SK-N-SH (cell line): ENCODE data around the gene RPRM. TPM values are rescaled to one million over a fixed set of nuclear protein-coding genes. Genes with fewer than 3 reads are reported as not detected.

Experiments used
- CTCF ChIA-PET: fragments of 300-600, 350-600 bp; formaldehyde crosslinking; extraction: SDS; loops from one replicate; lab custom pipeline; 2021; lab: Yijun Ruan, JAX
- POLR2A ChIA-PET: fragments of 350-600 bp; sonication (Branson Sonifier 250); formaldehyde crosslinking; extraction: SDS; loops from one replicate; lab custom pipeline; 2020; ENCODE audit warnings: antibody characterized with exemption, inconsistent platforms; lab: Yijun Ruan, JAX
- DNase-seq: peaks from one replicate; pipeline ENCODE4 v3.0.0; 2012
- H2AFZ ChIP-seq: fragments of 200-600 bp; sonication (generic); 2 replicates; pipeline ENCODE4 v1.8.1; 2016; ENCODE audit warnings: antibody characterized with exemption, mild to moderate bottlenecking, low read depth
- H3F3A ChIP-seq: fragments of 200-600 bp; sonication (generic); replicated peaks from 2 replicates; pipeline ENCODE3; 2016; ENCODE audit warnings: antibody characterized with exemption, mild to moderate bottlenecking; ENCODE audit not compliant: insufficient read depth
- H3K27ac ChIP-seq, 2 experiments: fragments of 200-500 bp in 1 of 2; fragments of 200-600 bp in 1 of 2; sonication (Bioruptor generic) in 1 of 2; sonication (generic), shearing (Covaris generic) in 1 of 2; 2 replicates each; pipeline versions ENCODE4 v1.5.1 to v1.6.1; 2014 to 2016; ENCODE audit warnings: low read depth in 2 of 2, inconsistent platforms in 1 of 2, low read length in 1 of 2, mild to moderate bottlenecking in 1 of 2, mixed read lengths in 1 of 2
- H3K27me3 ChIP-seq: fragments of 200-600 bp; sonication (generic), shearing (Covaris generic); 2 replicates; pipeline ENCODE4 v1.6.1; 2016; ENCODE audit warnings: mixed run types; ENCODE audit not compliant: insufficient read depth
- H3K36me3 ChIP-seq, 2 experiments: fragments of 200-500 bp in 1 of 2; fragments of 200-600 bp in 1 of 2; sonication (Bioruptor generic) in 1 of 2; sonication (generic) in 1 of 2; replicated peaks in 1 of 2; 2 replicates each; pipeline versions ENCODE3 to v1.5.1; 2014 to 2016; ENCODE audit warnings: low read length in 1 of 2, mild to moderate bottlenecking in 1 of 2; ENCODE audit not compliant: insufficient read depth in 2 of 2, control insufficient read depth in 1 of 2
- H3K4me1 ChIP-seq, 2 experiments: fragments of 200-500 bp in 1 of 2; fragments of 200-600 bp in 1 of 2; sonication (Bioruptor generic) in 1 of 2; sonication (generic), shearing (Covaris generic) in 1 of 2; 2 replicates each; pipeline versions ENCODE4 v1.5.1 to v1.6.1; 2014 to 2016; ENCODE audit warnings: low read depth in 1 of 2, low read length in 1 of 2, mixed run types in 1 of 2; ENCODE audit not compliant: insufficient read depth in 2 of 2, control insufficient read depth in 1 of 2
- H3K4me2 ChIP-seq: fragments of 200-600 bp; sonication (generic), shearing (Covaris generic); 2 replicates; pipeline ENCODE4 v1.6.1; 2017; ENCODE audit warnings: mixed run types
- H3K4me3 ChIP-seq, 2 experiments: fragments of 200-500 bp in 1 of 2; fragments of 200-600 bp in 1 of 2; sonication (Bioruptor generic) in 1 of 2; sonication (generic), shearing (Covaris generic) in 1 of 2; 2 replicates each; pipeline versions ENCODE4 v1.5.1 to v1.8.1; 2014 to 2016; ENCODE audit warnings: low read depth in 2 of 2, inconsistent platforms in 1 of 2, low read length in 1 of 2, mild to moderate bottlenecking in 1 of 2, mixed read lengths in 1 of 2, moderate library complexity in 1 of 2
- H3K79me2 ChIP-seq: fragments of 200-600 bp; sonication (generic); 2 replicates; pipeline ENCODE4 v1.8.1; 2017; ENCODE audit warnings: mild to moderate bottlenecking; ENCODE audit not compliant: insufficient read depth
- H3K9ac ChIP-seq: fragments of 200-600 bp; sonication (generic); 2 replicates; pipeline ENCODE4 v1.6.1; 2017; ENCODE audit warnings: mixed run types
- H3K9me2 ChIP-seq: fragments of 200-600 bp; sonication (generic); 2 replicates; pipeline ENCODE4 v1.6.1; 2017; ENCODE audit warnings: mixed run types
- H3K9me3 ChIP-seq: fragments of 200-600 bp; sonication (generic); 2 replicates; pipeline ENCODE4 v1.6.1; 2017; ENCODE audit warnings: mixed run types, mild to moderate bottlenecking, moderate library complexity
- H4K20me1 ChIP-seq: fragments of 200-600 bp; sonication (generic); 2 replicates; pipeline ENCODE4 v1.6.1; 2017; ENCODE audit warnings: mild to moderate bottlenecking, mixed run types; ENCODE audit not compliant: insufficient read depth
- EP300 ChIP-seq, 2 experiments: IDR thresholded peaks; 2 replicates each; pipeline versions ENCODE4 v1.4.0 to v1.6.1; 2012; ENCODE audit warnings: borderline replicate concordance in 1 of 2, low read depth in 1 of 2, low read length in 1 of 2
- EZH2phosphoT487 ChIP-seq: fragments of 200-600 bp; sonication (generic); IDR thresholded peaks from 2 replicates; pipeline ENCODE4 v1.6.1; 2017; ENCODE audit warnings: low read depth, mixed run types, mild to moderate bottlenecking, antibody characterized with exemption, moderate library complexity, borderline replicate concordance
- FOSL2 ChIP-seq: IDR thresholded peaks from 2 replicates; pipeline ENCODE4 v1.4.0; 2012; ENCODE audit warnings: low read depth, mild to moderate bottlenecking, moderate library complexity, borderline replicate concordance
- FOXJ3 ChIP-seq: sonication (generic); formaldehyde crosslinking; IDR thresholded peaks from 2 replicates; pipeline ENCODE4 v1.5.1; 2020; ENCODE audit warnings: mild to moderate bottlenecking, missing genetic modification reagents
- JUND ChIP-seq: IDR thresholded peaks from 2 replicates; pipeline ENCODE4 v1.4.0; 2012
- MXI1 ChIP-seq: IDR thresholded peaks from 2 replicates; pipeline ENCODE4 v1.6.1; 2012; ENCODE audit warnings: mild to moderate bottlenecking, low read depth, low read length, improper control_type of control experiment
- NFIC ChIP-seq: IDR thresholded peaks from 2 replicates; pipeline ENCODE4 v1.4.0; 2012; ENCODE audit warnings: borderline replicate concordance
- RAD21 ChIP-seq: IDR thresholded peaks from 2 replicates; pipeline ENCODE4 v1.6.1; 2012; ENCODE audit warnings: mild to moderate bottlenecking, low read length
- RCOR1 ChIP-seq: fragments of 150-350 bp; IDR thresholded peaks from 2 replicates; pipeline ENCODE4 v1.6.1; 2017; ENCODE audit warnings: antibody characterized with exemption, low read length
- SIN3A ChIP-seq: IDR thresholded peaks from 2 replicates; pipeline ENCODE4 v1.6.1; 2012; ENCODE audit warnings: low read depth, mild to moderate bottlenecking, low read length, moderate library complexity, borderline replicate concordance
- TAF1 ChIP-seq: IDR thresholded peaks from 2 replicates; pipeline ENCODE4 v1.6.1; 2012; ENCODE audit warnings: low read depth, mild to moderate bottlenecking, low read length, moderate library complexity, borderline replicate concordance
- TCF12 ChIP-seq: IDR thresholded peaks from 2 replicates; pipeline ENCODE4 v1.4.0; 2012
- TEAD4 ChIP-seq: IDR thresholded peaks from 2 replicates; pipeline ENCODE4 v1.4.0; 2012; ENCODE audit warnings: mild to moderate bottlenecking, borderline replicate concordance; ENCODE audit not compliant: insufficient read depth
- WGBS: methylation state at CpG from one replicate; pipeline ENCODE4 v1.1.6; 2017; ENCODE audit warnings: low lambda C conversion rate; 5-methylcytosine and 5-hydroxymethylcytosine counted together
- polyA plus RNA-seq, 3 experiments: library from polyadenylated mRNA; depleted of rRNA; stranded (reverse); fragments of >200 nt; gene quantifications; 2 replicates each; pipeline ENCODE4 v1.2.3, GENCODE V29; 2012
- TF ChIP-seq, protein P1 (sequence below): fragments of 150-350 bp; IDR thresholded peaks from 2 replicates; pipeline ENCODE4 v1.6.1; 2016; ENCODE audit warnings: mild to moderate bottlenecking, low read depth, low read length
- TF ChIP-seq, protein P2 (sequence below): IDR thresholded peaks from 2 replicates; pipeline ENCODE4 v1.6.1; 2012; ENCODE audit warnings: mild to moderate bottlenecking, low read depth, low read length, moderate library complexity
- TF ChIP-seq, protein P3 (sequence below): IDR thresholded peaks from 2 replicates; pipeline ENCODE4 v1.4.0; 2012; ENCODE audit warnings: low read depth, borderline replicate concordance
- TF ChIP-seq, protein P4 (sequence below): IDR thresholded peaks from 2 replicates; pipeline ENCODE4 v1.4.0; 2012; ENCODE audit warnings: low read depth, borderline replicate concordance

The RPRM gene
- polyA plus RNA-seq, 1 of the 3 experiments (the other 2 are of a cell fraction), result 0.03 TPM

DNA sequence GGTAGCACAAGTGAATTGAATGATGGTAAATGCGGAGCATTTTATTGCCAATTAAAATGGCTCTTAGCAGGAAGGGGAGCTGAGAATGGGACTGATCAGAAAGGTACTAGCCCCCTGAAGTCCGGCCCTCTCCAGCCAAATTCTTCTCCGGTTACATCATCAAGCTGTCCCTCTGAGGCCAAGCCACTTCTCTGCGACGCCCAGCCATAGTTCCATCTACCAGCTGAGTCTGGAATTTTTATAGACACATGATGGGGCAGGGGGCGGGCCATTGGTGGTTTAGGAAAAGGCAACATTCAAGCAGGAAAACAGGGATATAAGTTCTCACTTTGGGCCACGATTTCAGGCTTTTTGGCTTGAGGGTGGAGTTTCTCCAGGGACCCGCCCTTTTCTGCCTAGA, 22.7 kb downstream of the RPRM start:
- no peaks in the 10 kb centered on the region for H3K79me2 ChIP-seq
- no peak for TF ChIP-seq MXI1
- TF ChIP-seq RCOR1, result no peak
- TF ChIP-seq, protein P1, sequence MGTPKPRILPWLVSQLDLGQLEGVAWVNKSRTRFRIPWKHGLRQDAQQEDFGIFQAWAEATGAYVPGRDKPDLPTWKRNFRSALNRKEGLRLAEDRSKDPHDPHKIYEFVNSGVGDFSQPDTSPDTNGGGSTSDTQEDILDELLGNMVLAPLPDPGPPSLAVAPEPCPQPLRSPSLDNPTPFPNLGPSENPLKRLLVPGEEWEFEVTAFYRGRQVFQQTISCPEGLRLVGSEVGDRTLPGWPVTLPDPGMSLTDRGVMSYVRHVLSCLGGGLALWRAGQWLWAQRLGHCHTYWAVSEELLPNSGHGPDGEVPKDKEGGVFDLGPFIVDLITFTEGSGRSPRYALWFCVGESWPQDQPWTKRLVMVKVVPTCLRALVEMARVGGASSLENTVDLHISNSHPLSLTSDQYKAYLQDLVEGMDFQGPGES, result no peak
- no peak for TF ChIP-seq FOSL2
- TF ChIP-seq, protein P2, sequence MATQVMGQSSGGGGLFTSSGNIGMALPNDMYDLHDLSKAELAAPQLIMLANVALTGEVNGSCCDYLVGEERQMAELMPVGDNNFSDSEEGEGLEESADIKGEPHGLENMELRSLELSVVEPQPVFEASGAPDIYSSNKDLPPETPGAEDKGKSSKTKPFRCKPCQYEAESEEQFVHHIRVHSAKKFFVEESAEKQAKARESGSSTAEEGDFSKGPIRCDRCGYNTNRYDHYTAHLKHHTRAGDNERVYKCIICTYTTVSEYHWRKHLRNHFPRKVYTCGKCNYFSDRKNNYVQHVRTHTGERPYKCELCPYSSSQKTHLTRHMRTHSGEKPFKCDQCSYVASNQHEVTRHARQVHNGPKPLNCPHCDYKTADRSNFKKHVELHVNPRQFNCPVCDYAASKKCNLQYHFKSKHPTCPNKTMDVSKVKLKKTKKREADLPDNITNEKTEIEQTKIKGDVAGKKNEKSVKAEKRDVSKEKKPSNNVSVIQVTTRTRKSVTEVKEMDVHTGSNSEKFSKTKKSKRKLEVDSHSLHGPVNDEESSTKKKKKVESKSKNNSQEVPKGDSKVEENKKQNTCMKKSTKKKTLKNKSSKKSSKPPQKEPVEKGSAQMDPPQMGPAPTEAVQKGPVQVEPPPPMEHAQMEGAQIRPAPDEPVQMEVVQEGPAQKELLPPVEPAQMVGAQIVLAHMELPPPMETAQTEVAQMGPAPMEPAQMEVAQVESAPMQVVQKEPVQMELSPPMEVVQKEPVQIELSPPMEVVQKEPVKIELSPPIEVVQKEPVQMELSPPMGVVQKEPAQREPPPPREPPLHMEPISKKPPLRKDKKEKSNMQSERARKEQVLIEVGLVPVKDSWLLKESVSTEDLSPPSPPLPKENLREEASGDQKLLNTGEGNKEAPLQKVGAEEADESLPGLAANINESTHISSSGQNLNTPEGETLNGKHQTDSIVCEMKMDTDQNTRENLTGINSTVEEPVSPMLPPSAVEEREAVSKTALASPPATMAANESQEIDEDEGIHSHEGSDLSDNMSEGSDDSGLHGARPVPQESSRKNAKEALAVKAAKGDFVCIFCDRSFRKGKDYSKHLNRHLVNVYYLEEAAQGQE, result no peak
- no peak for TF ChIP-seq EP300 (IDR thresholded peaks at IDR 0.05; ENCODE audit: borderline replicate concordance in 1 of 2, low read depth in 1 of 2, low read length in 1 of 2)
- TF ChIP-seq TEAD4, result no peak
- TF ChIP-seq, protein P3, sequence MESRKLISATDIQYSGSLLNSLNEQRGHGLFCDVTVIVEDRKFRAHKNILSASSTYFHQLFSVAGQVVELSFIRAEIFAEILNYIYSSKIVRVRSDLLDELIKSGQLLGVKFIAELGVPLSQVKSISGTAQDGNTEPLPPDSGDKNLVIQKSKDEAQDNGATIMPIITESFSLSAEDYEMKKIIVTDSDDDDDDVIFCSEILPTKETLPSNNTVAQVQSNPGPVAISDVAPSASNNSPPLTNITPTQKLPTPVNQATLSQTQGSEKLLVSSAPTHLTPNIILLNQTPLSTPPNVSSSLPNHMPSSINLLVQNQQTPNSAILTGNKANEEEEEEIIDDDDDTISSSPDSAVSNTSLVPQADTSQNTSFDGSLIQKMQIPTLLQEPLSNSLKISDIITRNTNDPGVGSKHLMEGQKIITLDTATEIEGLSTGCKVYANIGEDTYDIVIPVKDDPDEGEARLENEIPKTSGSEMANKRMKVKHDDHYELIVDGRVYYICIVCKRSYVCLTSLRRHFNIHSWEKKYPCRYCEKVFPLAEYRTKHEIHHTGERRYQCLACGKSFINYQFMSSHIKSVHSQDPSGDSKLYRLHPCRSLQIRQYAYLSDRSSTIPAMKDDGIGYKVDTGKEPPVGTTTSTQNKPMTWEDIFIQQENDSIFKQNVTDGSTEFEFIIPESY, result no peak
- TF ChIP-seq JUND, result no peak
- no peak for TF ChIP-seq TCF12
- TF ChIP-seq SIN3A, result no peak
- TF ChIP-seq EZH2phosphoT487, result no peak
- no peak for TF ChIP-seq FOXJ3 (CRISPR knock-in tag)
- no peak for TF ChIP-seq TAF1
- TF ChIP-seq NFIC, result no peak
- TF ChIP-seq, protein P4, sequence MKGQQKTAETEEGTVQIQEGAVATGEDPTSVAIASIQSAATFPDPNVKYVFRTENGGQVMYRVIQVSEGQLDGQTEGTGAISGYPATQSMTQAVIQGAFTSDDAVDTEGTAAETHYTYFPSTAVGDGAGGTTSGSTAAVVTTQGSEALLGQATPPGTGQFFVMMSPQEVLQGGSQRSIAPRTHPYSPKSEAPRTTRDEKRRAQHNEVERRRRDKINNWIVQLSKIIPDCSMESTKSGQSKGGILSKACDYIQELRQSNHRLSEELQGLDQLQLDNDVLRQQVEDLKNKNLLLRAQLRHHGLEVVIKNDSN, result no peak
- no peak for TF ChIP-seq RAD21
- H3K36me3 ChIP-seq, result no peaks in the 10 kb centered on the region
- no peaks in the 10 kb centered on the region for H3K9me2 ChIP-seq
- no peak overlapping the region for H2AFZ ChIP-seq
- ChIA-PET CTCF (no interaction called here), POLR2A (no interaction called here)
- H3K9me3 ChIP-seq, result no peaks in the 10 kb centered on the region
- H3K27ac ChIP-seq, result no peak overlapping the region
- no peak overlapping the region for H3K9ac ChIP-seq
- no peaks in the 10 kb centered on the region for H3F3A ChIP-seq
- H3K4me3 ChIP-seq, result no peak overlapping the region
- H3K27me3 ChIP-seq, result no peaks in the 10 kb centered on the region; the same call in 1 of the 2 replicates
- H3K4me2 ChIP-seq, result no peak overlapping the region
- no peak for DNase-seq
- H3K4me1 ChIP-seq, result no peaks in the 10 kb centered on the region
- WGBS, result 30% methylated on average over 8 of the region's 8 CpGs
- no peaks in the 10 kb centered on the region for H4K20me1 ChIP-seq
